Erythroblast (primary cell): ENCODE results near the gene LONP1.

Source experiments
- GATA1 ChIP-seq: IDR thresholded peaks from 2 replicates; pipeline ENCODE4 v1.6.1; 2011; ENCODE audit warnings: low read depth, mild to moderate bottlenecking, control low read depth, low read length, moderate library complexity
- POLR2A ChIP-seq: IDR thresholded peaks from 2 replicates; pipeline ENCODE4 v1.6.1; 2011; ENCODE audit warnings: mild to moderate bottlenecking, low read length

GRCh38 chr19:5663904-5664303 lies 56.0 kb downstream of the LONP1 start:
- no peak for TF ChIP-seq POLR2A
- TF ChIP-seq GATA1 = no peak
